HG03196 (cell line): ENCODE measurements around the gene OXLD1.

Experiments
- ATAC-seq: cut with Tn5 transposase; IDR thresholded peaks from one replicate; pipeline ENCODE4 v1.9.1; 2021; ENCODE audit not compliant: unreplicated experiment

Gene OXLD1

GRCh38 chr17:81666342-81667191, at the start of gene OXLD1, which contains the start of gene CCDC137:
Gene OXLD1 (minus strand): TSS chr17:81666605. CDS start chr17:81666577, 28 bp downstream.
Gene CCDC137 (plus strand): TSS chr17:81666737. CDS start chr17:81666767, 30 bp downstream.
- ATAC-seq = peak; percentile 78

- ATAC-seq = no peak
Measured at GRCh38 chr17:81715107-81715871, 48.9 kb upstream of the OXLD1 start.

GRCh38 chr17:81714412-81715106, 48.2 kb upstream of the OXLD1 start:
- no peak for ATAC-seq

- no peak for ATAC-seq
Measured at GRCh38 chr17:81713556-81714411, 47.4 kb upstream of the OXLD1 start.

- no peak for ATAC-seq
Measured at GRCh38 chr17:81713004-81713555, 46.7 kb upstream of the OXLD1 start.

GRCh38 chr17:81712468-81713003, 46.1 kb upstream of the OXLD1 start:
- peak; percentile 10 for ATAC-seq

GRCh38 chr17:81711814-81712467, 45.5 kb upstream of the OXLD1 start, which contains the start of gene SLC25A10:
Gene SLC25A10 (plus strand): TSS chr17:81712284. CDS start chr17:81712427, 143 bp downstream.
- ATAC-seq = peak; percentile 45

- ATAC-seq = no peak
Measured at GRCh38 chr17:81710514-81711308, 44.3 kb upstream of the OXLD1 start.

GRCh38 chr17:81708739-81709185, 42.4 kb upstream of the OXLD1 start:
- ATAC-seq = no peak

- no peak for ATAC-seq
Measured at GRCh38 chr17:81707725-81708646, 41.6 kb upstream of the OXLD1 start.

- no peak for ATAC-seq
Measured at GRCh38 chr17:81706757-81707624, 40.6 kb upstream of the OXLD1 start.

GRCh38 chr17:81706232-81706611, 39.8 kb upstream of the OXLD1 start:
- no peak for ATAC-seq

- ATAC-seq = no peak
Measured at GRCh38 chr17:81705518-81706231, 39.3 kb upstream of the OXLD1 start.

- ATAC-seq = peak; percentile 3
Measured at GRCh38 chr17:81703747-81704654, 37.6 kb upstream of the OXLD1 start.
